Transverse colon (tissue), 4 donors: ENCODE data around the gene SETD4. TPM values are rescaled to one million over a fixed set of nuclear protein-coding genes. Genes with fewer than 3 reads are reported as not detected.

Source experiments
- DNase-seq: peaks from one replicate; pipeline ENCODE4 v3.0.0-alpha.2; 2019
- H3K27ac ChIP-seq, 4 donors: fragments of 200-600 bp; sonication (generic); 2 replicates each; pipeline ENCODE4 v1.5.1; 2016 to 2018; ENCODE audit warnings: inconsistent platforms in 4 of 4
- H3K27me3 ChIP-seq: fragments of 200-600 bp; sonication (generic); 2 replicates; pipeline ENCODE4 v1.5.1; 2017; ENCODE audit warnings: inconsistent platforms
- H3K36me3 ChIP-seq, 4 donors: fragments of 200-600 bp; sonication (generic); 2 replicates each; pipeline ENCODE4 v1.5.1; 2017 to 2019; ENCODE audit warnings: inconsistent platforms in 4 of 4
- H3K4me1 ChIP-seq, 4 donors: fragments of 200-600 bp; sonication (generic); 2 replicates each; pipeline ENCODE4 v1.5.1; 2017 to 2020; ENCODE audit warnings: inconsistent platforms in 4 of 4
- H3K4me3 ChIP-seq, 4 donors: fragments of 200-600 bp; sonication (generic); 1 replicate in 1 of 4; 2 replicates in 3 of 4; pipeline versions ENCODE4 v1.5.1 to v1.6.1; 2017 to 2019; ENCODE audit warnings: inconsistent platforms in 4 of 4
- H3K9me3 ChIP-seq, 2 donors: fragments of 200-600 bp; sonication (generic); 2 replicates each; pipeline ENCODE4 v1.5.1; 2017 to 2019; ENCODE audit warnings: inconsistent platforms in 2 of 2
- EP300 ChIP-seq: sonication (generic); formaldehyde crosslinking; IDR thresholded peaks from one replicate; pipeline ENCODE4 v1.6.1; 2017; ENCODE audit warnings: antibody characterized with exemption, low read depth
- POLR2A ChIP-seq: fragments of 450-650 bp; IDR thresholded peaks from one replicate; pipeline ENCODE4 v1.6.1; 2016; ENCODE audit warnings: antibody characterized with exemption, mild to moderate bottlenecking, moderate library complexity
- POLR2AphosphoS5 ChIP-seq, 3 donors: sonication (generic); formaldehyde crosslinking; IDR thresholded peaks; one replicate each; pipeline ENCODE4 v1.6.1; 2016; ENCODE audit warnings: antibody characterized with exemption in 3 of 3
- WGBS, 2 donors: methylation state at CpG; one replicate each; pipeline ENCODE4 v1.1.5; 2018; ENCODE audit warnings: low coverage in 1 of 2; 5-methylcytosine and 5-hydroxymethylcytosine counted together
- in situ Hi-C, 4 donors: fragments of 200-750 bp; cut with MboI; loops; one replicate each; pipeline versions ENCODE4 v1.15.0 to v1.15.1; 2017; ENCODE audit warnings: low sequenced_read_pairs in 3 of 4, low pct_ligation_motif_present in 1 of 4, low pct_unique_long_range_greater_than_20kb in 1 of 4
- intact Hi-C: fragments of 100-400 bp; cut with DNase I; formaldehyde crosslinking; loops from one replicate; pipeline ENCODE4 v1.15.1; 2023; ENCODE audit warnings: low total_unique reads
- total RNA-seq, 4 donors: library from RNA; depleted of rRNA; stranded (reverse); fragments of >200 nt; gene quantifications; one replicate each; pipeline ENCODE4 v1.1.0, GENCODE V29; 2016
- TF ChIP-seq, protein P1 (sequence below), 5 experiments: fragments of 200-600 bp in 3 of 5; fragments of 450-650 bp in 2 of 5; sonication (generic) in 3 of 5; IDR thresholded peaks; 1 replicate in 2 of 5; 2 replicates in 3 of 5; pipeline ENCODE4 v1.5.1; 2016 to 2017; ENCODE audit warnings: antibody characterized with exemption in 5 of 5, inconsistent platforms in 3 of 5, mild to moderate bottlenecking in 2 of 5, moderate library complexity in 1 of 5

SETD4 gene
- total RNA-seq, 4 donors from 2014 or later = 5.4 to 35.9 (median 29.4) TPM

DNA sequence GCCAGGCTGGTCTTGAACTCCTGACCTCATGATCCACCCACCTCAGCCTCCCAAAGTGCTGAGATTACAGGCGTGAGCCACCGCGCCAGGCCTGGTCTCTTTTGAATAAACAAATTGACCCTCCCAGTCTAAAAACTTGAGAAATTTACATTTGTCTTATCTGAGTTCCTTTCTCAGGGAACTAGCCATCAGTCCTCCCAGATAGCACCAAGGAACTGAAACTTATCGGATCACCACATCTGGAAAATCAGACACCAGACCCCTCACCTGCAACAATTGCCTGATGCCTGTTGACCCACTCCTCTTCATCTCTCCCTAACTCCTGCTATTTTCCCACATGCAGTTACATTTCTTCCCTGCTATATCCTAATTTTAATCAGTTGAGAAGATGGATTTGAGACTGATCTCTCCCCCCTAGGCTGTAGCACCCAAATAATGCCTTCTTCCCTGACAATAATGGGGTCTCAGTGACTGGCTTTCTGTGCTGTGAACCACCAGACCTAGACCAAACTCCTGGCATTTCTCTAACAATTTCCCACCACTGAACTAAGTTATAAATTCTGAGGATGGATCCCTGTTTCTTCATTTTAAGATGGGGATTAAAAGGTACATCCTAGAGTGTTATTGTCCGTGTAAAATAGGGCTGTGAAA, 8.5 kb upstream of the SETD4 start:
- H3K9me3 ChIP-seq = no peaks in the 10 kb centered on the region
- in situ Hi-C loops (no loop called here), intact Hi-C loops (no loop called here)
- peaks cover 0 to 16% (median 0%) of the 10 kb centered on the region in 4 donors for H3K36me3 ChIP-seq
- H3K4me3 ChIP-seq = no peak overlapping the region
- H3K4me1 ChIP-seq = peaks cover 12 to 63% (median 25%) of the 10 kb centered on the region in 4 donors
- no peaks in the 10 kb centered on the region for H3K27me3 ChIP-seq
- no peak for DNase-seq
- peak overlapping the region; percentile 75 to 92 (median 86) for H3K27ac ChIP-seq
- TF ChIP-seq POLR2AphosphoS5 (IDR thresholded peaks at IDR 0.05) (no peak), EP300 (no peak), POLR2A (no peak)
- TF ChIP-seq, protein P1, sequence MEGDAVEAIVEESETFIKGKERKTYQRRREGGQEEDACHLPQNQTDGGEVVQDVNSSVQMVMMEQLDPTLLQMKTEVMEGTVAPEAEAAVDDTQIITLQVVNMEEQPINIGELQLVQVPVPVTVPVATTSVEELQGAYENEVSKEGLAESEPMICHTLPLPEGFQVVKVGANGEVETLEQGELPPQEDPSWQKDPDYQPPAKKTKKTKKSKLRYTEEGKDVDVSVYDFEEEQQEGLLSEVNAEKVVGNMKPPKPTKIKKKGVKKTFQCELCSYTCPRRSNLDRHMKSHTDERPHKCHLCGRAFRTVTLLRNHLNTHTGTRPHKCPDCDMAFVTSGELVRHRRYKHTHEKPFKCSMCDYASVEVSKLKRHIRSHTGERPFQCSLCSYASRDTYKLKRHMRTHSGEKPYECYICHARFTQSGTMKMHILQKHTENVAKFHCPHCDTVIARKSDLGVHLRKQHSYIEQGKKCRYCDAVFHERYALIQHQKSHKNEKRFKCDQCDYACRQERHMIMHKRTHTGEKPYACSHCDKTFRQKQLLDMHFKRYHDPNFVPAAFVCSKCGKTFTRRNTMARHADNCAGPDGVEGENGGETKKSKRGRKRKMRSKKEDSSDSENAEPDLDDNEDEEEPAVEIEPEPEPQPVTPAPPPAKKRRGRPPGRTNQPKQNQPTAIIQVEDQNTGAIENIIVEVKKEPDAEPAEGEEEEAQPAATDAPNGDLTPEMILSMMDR (IDR thresholded peaks at IDR 0.05) = no peak
- 97 to 100% methylated on average over 1 to 5 of the region's 5 CpGs for WGBS, 2 donors

DNA sequence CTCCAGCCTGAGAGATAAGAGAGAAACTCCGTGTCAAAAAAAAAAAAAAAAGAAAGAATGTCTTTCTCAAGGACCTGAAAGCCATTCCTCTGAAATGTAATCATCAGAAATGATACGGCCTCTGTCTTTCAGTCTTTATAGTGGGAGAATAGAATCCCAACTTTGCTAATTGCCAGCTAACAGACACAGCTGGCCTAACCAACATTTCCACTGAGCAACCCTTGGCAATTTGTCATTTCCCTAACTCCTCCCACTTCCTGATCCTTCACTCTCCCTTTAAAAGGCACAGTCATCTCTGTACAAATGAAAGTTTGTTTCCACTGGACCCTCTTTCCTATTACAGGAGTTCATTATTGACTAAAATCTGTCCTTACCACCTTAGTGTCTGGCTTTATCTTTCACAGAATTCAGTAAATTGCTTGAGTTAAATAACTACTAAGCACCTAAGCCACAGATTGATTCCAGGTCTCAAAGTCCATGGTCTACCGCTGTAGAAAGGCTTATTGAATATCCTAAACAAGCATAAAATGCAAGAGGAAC, 5.2 kb upstream of the SETD4 start:
- peak overlapping the region; percentile 40 to 70 (median 55) for H3K27ac ChIP-seq

DNA sequence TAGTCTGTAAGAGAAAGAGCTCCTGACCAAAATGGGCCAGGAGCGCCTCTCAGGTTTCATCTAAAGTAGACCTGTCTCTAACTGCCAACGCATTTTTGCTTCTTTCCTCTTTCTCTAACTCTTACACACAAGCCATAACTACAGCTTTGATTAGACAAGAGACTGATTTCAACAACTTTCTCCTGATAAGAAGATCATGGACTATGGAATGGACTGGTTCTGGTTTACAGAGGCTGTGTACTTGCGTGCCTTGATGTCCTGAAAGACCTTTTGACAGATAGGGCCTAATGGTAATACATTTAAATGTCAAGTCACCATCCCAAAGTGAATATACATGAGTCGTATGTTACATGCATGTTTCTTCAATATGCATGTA, 3.7 kb upstream of the SETD4 start:
- H3K27me3 ChIP-seq = no peaks in the 10 kb centered on the region
- WGBS, 2 donors = 90 to 96% methylated on average over 3 to 4 of the region's 4 CpGs
- TF ChIP-seq, protein P1 (IDR thresholded peaks at IDR 0.05) = no peak
- TF ChIP-seq POLR2AphosphoS5 (IDR thresholded peaks at IDR 0.05) (no peak), POLR2A (no peak), EP300 (no peak)
- H3K9me3 ChIP-seq = no peaks in the 10 kb centered on the region
- H3K27ac ChIP-seq = no peak overlapping the region
- H3K4me1 ChIP-seq = peaks cover 5 to 32% (median 10%) of the 10 kb centered on the region in 4 donors
- in situ Hi-C loops = no loop called here
- DNase-seq = no peak
- intact Hi-C loops = no loop called here
- no peak overlapping the region for H3K4me3 ChIP-seq
- H3K36me3 ChIP-seq = no peaks in the 10 kb centered on the region

More for the DNA sequence above, 5.2 kb upstream of the SETD4 start:
- intact Hi-C loops = no loop called here
- Histone ChIP-seq H3K36me3 (no peaks in the 10 kb centered on the region), H3K27me3 (no peaks in the 10 kb centered on the region), H3K4me1 (peaks cover 0 to 35% (median 14%) of the 10 kb centered on the region in 4 donors), H3K9me3 (no peaks in the 10 kb centered on the region), H3K4me3 (no peak overlapping the region)
- WGBS, 2 donors = 27 to 46% methylated on average over 2 to 3 of the region's 3 CpGs
- in situ Hi-C loops = no loop called here
- TF ChIP-seq EP300 = no peak
- TF ChIP-seq POLR2AphosphoS5 (IDR thresholded peaks at IDR 0.05) = no peak
- no peak for TF ChIP-seq POLR2A
- TF ChIP-seq, protein P1 (IDR thresholded peaks at IDR 0.05) = no peak
- DNase-seq = no peak

DNA sequence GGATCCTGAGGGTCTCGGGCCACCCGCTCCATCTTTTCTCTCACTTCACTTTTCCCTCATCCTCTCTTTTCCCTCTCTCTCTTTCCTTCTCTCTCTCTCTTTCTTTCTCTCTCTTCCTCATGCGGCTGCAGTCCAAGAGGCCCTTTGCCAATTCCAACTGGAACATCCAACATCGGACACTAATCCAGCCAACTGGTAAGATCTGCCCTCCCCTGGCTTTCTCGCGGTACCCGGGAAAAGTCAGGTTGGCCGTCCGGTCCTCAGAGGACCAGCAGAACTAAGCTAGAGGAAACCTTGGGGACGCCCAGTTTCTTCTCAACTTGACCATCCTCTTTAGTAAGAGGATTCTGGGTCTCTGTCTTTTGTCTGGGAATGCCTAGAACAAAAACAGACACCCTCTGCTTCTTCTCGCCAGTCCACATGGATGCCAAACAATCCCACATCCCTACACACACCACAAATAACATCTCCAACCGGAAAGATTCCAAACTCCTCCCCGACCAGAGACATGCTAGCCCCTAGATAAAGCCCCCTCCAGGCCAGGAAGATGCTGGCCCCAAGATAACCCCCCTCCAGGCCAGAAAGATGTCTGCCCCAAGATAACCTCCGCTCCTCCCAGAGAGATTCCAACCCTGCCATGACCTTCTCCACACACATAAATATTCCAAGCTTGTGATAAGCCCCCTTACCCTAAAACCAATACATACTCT, 3.2 kb upstream of the SETD4 start:
- 92 to 94% methylated on average over 3 to 14 of the region's 14 CpGs for WGBS, 2 donors

More for the DNA sequence above, 3.2 kb upstream of the SETD4 start:
- Histone ChIP-seq H3K4me3 (no peak overlapping the region), H3K9me3 (no peaks in the 10 kb centered on the region), H3K36me3 (no peaks in the 10 kb centered on the region), H3K27me3 (no peaks in the 10 kb centered on the region), H3K27ac (no peak overlapping the region), H3K4me1 (peaks cover 7 to 36% (median 12%) of the 10 kb centered on the region in 4 donors)
- intact Hi-C loops = no loop called here
- in situ Hi-C loops = no loop called here
- TF ChIP-seq POLR2A = no peak
- TF ChIP-seq POLR2AphosphoS5 (IDR thresholded peaks at IDR 0.05) = no peak
- no peak for DNase-seq
